ENCODE data around the gene POF1B.
"Not testable (repeated sequence)": the region's sequence is repeated elsewhere in the genome, so short reads cannot be mapped to it uniquely, and the experiment has no call there.

POF1B gene

GRCh38 chrX:85379174-85379907 lies at the start of gene POF1B:
Gene POF1B (minus strand): TSS chrX:85379665. CDS start chrX:85379454, 211 bp downstream.
- DNase-seq (ENCODE audit: low spot score) = no peak

GRCh38 chrX:85429066-85429465 lies 49.6 kb upstream of the POF1B start:
- DNase-seq (ENCODE audit: low spot score) = no peak

GRCh38 chrX:85419293-85419692 lies 39.8 kb upstream of the POF1B start:
- no peak for DNase-seq (ENCODE audit: low spot score)

GRCh38 chrX:85391878-85392238 lies 12.4 kb upstream of the POF1B start:
- DNase-seq (ENCODE audit: low spot score) = no peak

GRCh38 chrX:85391185-85391877 lies 11.9 kb upstream of the POF1B start:
- DNase-seq (ENCODE audit: low spot score) = no peak

- DNase-seq (ENCODE audit: low spot score) = no peak
Measured at GRCh38 chrX:85381602-85382001, 2.1 kb upstream of the POF1B start.

- no peak for DNase-seq (ENCODE audit: low spot score)
Measured at GRCh38 chrX:85378461-85378860, 1.0 kb downstream of the POF1B start.

GRCh38 chrX:85375333-85375738 lies 4.1 kb downstream of the POF1B start:
- no peak for DNase-seq (ENCODE audit: low spot score)

- DNase-seq (ENCODE audit: low spot score) = no peak
Measured at GRCh38 chrX:85365370-85365995, 14.0 kb downstream of the POF1B start.

- DNase-seq (ENCODE audit: low spot score) = no peak
Measured at GRCh38 chrX:85359051-85359450, 20.4 kb downstream of the POF1B start.

- no peak for DNase-seq (ENCODE audit: low spot score)
Measured at GRCh38 chrX:85345523-85345922, 33.9 kb downstream of the POF1B start.

- no peak for DNase-seq (ENCODE audit: low spot score)
Measured at GRCh38 chrX:85327060-85327333, 52.5 kb downstream of the POF1B start.

GRCh38 chrX:85326234-85327059 lies 53.0 kb downstream of the POF1B start:
- DNase-seq (ENCODE audit: low spot score) = no peak

- DNase-seq (ENCODE audit: low spot score) = not testable (repeated sequence)
Measured at GRCh38 chrX:85311348-85311747, 68.1 kb downstream of the POF1B start.

GRCh38 chrX:85309717-85310116 lies 69.7 kb downstream of the POF1B start:
- DNase-seq (ENCODE audit: low spot score) = no peak

GRCh38 chrX:85303544-85303943 lies 75.9 kb downstream of the POF1B start:
- DNase-seq (ENCODE audit: low spot score) = no peak

- no peak for DNase-seq (ENCODE audit: low spot score)
Measured at GRCh38 chrX:85288992-85289723, 90.3 kb downstream of the POF1B start.

- DNase-seq (ENCODE audit: low spot score) = not testable (repeated sequence)
Measured at GRCh38 chrX:85285286-85285685, 94.2 kb downstream of the POF1B start.

- DNase-seq (ENCODE audit: low spot score) = peak; percentile 19
Measured at GRCh38 chrX:85244450-85245211, 134.8 kb downstream of the POF1B start.

- DNase-seq (ENCODE audit: low spot score) = peak; percentile 37
Measured at GRCh38 chrX:85243761-85244449, 135.6 kb downstream of the POF1B start, which contains the start of the genes SATL1 and ZNF711. Gene SATL1 (minus strand): TSS chrX:85243779. CDS start chrX:85108968, 134,811 bp downstream. Gene ZNF711 (plus strand): TSS chrX:85243991. CDS start chrX:85247573, 3,582 bp downstream.
